GM19397 (cell line): ENCODE measurements around the gene EFNB2.

Source experiments
- ATAC-seq: cut with Tn5 transposase; IDR thresholded peaks from one replicate; pipeline ENCODE4 v1.9.1; 2021; ENCODE audit warnings: mild to moderate bottlenecking, moderate library complexity; ENCODE audit not compliant: unreplicated experiment

The EFNB2 gene, protein sequence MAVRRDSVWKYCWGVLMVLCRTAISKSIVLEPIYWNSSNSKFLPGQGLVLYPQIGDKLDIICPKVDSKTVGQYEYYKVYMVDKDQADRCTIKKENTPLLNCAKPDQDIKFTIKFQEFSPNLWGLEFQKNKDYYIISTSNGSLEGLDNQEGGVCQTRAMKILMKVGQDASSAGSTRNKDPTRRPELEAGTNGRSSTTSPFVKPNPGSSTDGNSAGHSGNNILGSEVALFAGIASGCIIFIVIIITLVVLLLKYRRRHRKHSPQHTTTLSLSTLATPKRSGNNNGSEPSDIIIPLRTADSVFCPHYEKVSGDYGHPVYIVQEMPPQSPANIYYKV

GRCh38 chr13:106535552-106536243, at the start of gene EFNB2:
Gene EFNB2, minus strand, starts transcription at chr13:106535662. Its CDS starts 698 bp downstream, at chr13:106534964.
- peak; percentile 95 for ATAC-seq

DNA sequence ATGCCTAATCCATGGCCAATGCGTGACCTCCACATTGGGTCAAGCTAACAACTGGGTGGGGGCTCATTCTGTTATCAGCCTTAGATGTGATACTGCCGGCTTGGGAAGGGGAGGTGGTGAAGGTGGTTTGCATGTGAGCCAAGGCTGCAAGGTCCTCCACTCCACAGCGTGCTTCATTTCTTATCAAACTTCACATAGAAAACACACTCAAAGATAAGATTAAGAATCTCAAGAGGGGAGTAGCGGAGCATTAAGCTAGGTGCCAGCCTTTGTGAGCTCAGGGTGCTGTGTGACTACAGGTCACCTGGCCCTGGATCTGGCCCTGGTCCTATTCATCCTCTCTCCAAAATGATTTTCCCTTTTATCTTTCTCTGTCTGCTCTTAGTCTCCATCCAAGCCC, 45.8 kb upstream of the EFNB2 start:
- ATAC-seq = no peak

DNA sequence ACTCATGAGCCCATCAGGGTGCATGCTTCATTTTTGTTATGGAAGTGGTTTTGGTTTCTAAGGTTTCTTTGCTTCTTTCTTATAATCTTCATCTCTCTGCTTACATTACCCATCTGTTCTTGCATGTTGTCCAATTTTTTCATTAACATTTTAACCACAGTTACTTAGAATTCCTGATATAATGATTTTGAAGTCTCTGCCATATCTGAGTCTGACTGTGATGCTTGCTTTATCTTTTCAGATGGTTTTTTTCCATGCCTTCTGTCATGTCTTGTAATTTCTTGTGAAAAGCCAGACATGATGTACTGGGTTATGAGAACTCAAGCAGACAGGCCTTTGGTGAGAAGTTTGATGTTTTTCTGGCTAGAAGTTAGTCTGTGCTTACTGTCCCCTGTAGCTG, 40.4 kb upstream of the EFNB2 start:
- no peak for ATAC-seq

GRCh38 chr13:106573868-106574267, 38.4 kb upstream of the EFNB2 start:
- ATAC-seq = no peak

- no peak for ATAC-seq
Observed at GRCh38 chr13:106573284-106573846, 37.9 kb upstream of the EFNB2 start.

- no peak for ATAC-seq
Observed at GRCh38 chr13:106570299-106570852, 34.9 kb upstream of the EFNB2 start.

GRCh38 chr13:106569233-106570095, 34.0 kb upstream of the EFNB2 start:
- ATAC-seq = no peak

DNA sequence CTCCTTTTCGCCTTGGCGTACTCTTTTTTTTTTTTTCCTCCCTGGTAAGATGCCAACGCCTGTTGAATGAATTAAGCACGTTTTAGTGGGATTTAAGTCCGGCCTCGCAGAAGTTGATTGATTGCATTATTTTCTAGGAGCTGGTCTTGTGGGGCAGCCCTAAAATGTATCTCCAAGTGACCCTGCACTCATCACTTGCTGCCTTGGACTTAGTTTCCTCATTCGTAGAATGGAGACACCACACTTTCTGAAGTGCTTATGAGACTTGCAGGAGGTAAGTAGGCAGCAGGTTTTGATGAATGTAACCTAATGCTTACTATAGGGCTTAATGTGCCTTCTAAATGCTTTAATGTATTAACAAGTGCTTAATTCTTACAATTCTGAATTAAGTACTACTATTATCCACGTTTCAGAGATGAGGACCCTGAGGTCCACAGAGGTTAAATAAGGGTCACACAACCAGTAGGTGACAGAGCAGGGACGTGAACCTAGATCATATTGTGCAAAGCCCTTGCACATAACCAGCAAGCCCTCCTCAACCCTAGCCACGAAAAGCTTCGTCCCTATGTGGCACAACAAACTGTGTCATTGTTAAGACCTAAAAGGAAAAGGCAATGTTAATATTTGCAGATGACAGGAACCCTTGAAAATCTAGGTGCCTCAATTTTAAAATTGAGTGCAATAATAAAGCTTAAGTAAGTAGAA, 33.0 kb upstream of the EFNB2 start:
- ATAC-seq = peak; percentile 27

GRCh38 chr13:106567474-106568298, 32.2 kb upstream of the EFNB2 start, which contains the start of gene ARGLU1:
Gene ARGLU1, minus strand, starts transcription at chr13:106568137. Its CDS starts 218 bp downstream, at chr13:106567919.
- peak; percentile 82 for ATAC-seq

- ATAC-seq = peak; percentile 40
Observed at GRCh38 chr13:106566641-106567473, 31.4 kb upstream of the EFNB2 start.

DNA sequence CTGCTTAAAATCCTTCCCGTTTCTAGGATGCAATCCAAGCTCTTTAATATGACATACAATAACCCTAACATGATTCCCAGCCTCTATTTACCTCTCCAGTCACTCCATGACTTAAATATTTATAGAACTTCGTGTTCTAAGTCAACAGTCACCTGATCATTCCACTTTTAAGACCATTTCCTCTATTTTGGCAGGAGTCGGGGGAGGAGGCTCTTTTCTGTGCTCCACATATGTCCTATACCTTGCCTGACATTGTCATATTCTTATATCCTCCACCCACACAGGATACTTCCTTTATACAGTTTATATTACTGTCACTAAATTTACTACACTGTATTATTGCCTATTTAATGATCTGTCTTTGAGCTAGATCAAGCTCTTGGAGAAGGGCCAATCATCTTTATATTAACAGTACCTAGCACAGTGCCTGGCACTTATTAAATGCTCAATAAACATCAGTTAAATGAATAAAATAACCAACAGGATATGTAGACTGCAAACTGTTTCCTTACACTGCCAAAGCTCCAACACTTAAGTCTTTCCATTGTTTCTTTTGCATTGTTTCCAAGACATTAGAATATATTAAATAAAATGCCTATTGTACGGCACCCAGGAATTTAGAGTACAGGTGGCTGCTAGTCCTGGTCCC, 29.8 kb upstream of the EFNB2 start:
- ATAC-seq = no peak

DNA sequence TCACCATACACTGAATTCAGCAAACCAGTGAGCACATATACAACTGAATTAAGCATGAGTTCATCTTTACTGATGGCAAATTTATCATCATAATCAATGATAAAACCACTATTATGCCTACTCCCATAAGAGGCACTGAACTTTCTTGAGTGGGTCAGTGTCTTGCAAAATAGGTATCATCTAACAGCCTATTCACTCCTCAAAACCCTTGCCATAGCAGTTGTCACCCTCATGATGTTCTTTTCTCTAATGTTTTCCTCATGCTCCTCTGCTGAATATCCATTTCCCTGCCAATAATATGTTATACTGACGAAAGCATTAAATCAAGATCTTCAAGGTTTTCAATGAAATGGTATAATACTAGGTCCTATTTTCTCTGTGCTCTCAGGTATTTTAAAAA, 26.8 kb upstream of the EFNB2 start:
- ATAC-seq = no peak

- ATAC-seq = peak; percentile 86
Observed at GRCh38 chr13:106561551-106562170, 26.2 kb upstream of the EFNB2 start.

- no peak for ATAC-seq
Observed at GRCh38 chr13:106560821-106561220, 25.4 kb upstream of the EFNB2 start.

DNA sequence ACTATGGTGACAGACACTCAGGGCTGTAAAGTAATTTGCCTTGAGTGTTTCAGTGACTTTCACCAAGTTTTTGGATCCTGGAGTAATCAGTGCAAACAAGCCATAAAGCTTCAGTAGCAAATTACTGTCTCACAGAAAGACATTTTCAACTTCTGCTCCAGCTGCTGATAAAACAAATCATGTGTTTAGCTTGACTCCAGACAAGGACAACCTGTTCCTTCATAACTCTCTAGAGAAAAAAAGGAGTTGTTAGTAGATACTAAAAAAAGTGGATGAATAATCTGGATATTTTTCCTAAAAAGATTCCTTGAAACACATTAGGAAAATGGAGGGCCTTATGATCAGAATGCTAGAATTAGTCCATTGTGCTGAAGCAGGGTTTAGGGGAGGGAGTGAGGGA, 23.1 kb upstream of the EFNB2 start:
- ATAC-seq = no peak

DNA sequence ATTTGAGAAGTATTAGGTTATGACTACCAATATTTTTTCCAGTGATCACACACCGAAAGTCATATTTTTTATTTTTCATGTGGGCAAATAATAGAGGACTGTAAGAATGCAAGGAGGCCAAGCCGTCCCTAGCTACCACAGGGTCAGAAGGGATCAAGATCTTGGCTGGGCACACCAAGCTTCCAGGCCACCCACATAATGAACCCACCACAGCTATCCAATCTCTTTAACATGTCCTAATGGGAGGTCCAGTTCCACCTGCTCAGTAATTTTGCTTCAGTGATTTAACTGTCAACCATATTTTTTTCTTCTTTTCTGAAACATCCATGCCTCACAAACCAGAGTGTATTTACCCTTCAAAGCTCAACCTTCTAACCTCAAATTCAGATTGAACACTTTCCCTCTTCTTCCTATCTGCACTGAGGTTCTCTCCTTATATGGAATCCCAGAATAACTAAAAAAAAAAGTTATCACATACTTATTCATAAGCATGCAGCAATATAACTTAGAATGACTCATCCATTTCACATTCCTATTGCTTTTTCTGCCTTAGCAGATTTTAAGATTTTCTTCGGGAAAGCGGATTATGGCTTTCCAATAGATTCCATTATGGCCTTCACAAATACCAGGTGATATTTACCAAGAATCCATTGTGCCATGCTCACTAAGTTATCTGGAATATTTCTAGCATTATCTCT, 20.3 kb upstream of the EFNB2 start:
- no peak for ATAC-seq

GRCh38 chr13:106551751-106552150, 16.3 kb upstream of the EFNB2 start:
- no peak for ATAC-seq
